Astrocyte (in vitro differentiated cells and primary cell): ENCODE results near the gene FRMD4B. TPM values are rescaled to one million over a fixed set of nuclear protein-coding genes. Genes with fewer than 3 reads are reported as not detected.

Experiments
- DNase-seq: peaks from one replicate; pipeline ENCODE4 v3.0.0-alpha.2; 2010; ENCODE audit warnings: low read depth
- FAIRE-seq: peaks from 2 replicates; lab custom pipeline; 2011; peaks lifted over from hg19 to GRCh38; lab: Jason Lieb, UNC
- H2AFZ ChIP-seq: 2 replicates; pipeline ENCODE4 v1.6.0; 2012; ENCODE audit warnings: low read depth, low read length, inconsistent platforms
- H3K27ac ChIP-seq: 2 replicates; pipeline ENCODE4 v1.5.1; 2011; ENCODE audit warnings: low read depth, low read length, inconsistent platforms
- H3K27me3 ChIP-seq: 2 replicates; pipeline ENCODE4 v1.6.0; 2011; ENCODE audit warnings: low read length, inconsistent platforms; ENCODE audit not compliant: insufficient read depth
- H3K36me3 ChIP-seq: 2 replicates; pipeline ENCODE4 v1.5.1; 2011; ENCODE audit warnings: low read length, inconsistent platforms; ENCODE audit not compliant: insufficient read depth
- H3K4me1 ChIP-seq: 2 replicates; pipeline ENCODE4 v1.5.1; 2011; ENCODE audit warnings: low read length, inconsistent platforms; ENCODE audit not compliant: insufficient read depth
- H3K4me2 ChIP-seq: 2 replicates; pipeline ENCODE4 v1.6.0; 2012; ENCODE audit warnings: low read length, inconsistent platforms
- H3K4me3 ChIP-seq: 2 replicates; pipeline ENCODE4 v1.5.1; 2011; ENCODE audit warnings: low read depth, mild to moderate bottlenecking, low read length, inconsistent platforms; ENCODE audit not compliant: insufficient read depth
- H3K79me2 ChIP-seq: 2 replicates; pipeline ENCODE4 v1.6.0; 2012; ENCODE audit warnings: mild to moderate bottlenecking, low read length, inconsistent platforms; ENCODE audit not compliant: insufficient read depth
- H3K9ac ChIP-seq: 2 replicates; pipeline ENCODE4 v1.6.0; 2012; ENCODE audit warnings: mild to moderate bottlenecking, low read length, inconsistent platforms
- H3K9me3 ChIP-seq: 2 replicates; pipeline ENCODE4 v1.5.1; 2012; ENCODE audit warnings: low read depth, mild to moderate bottlenecking, low read length, inconsistent platforms; ENCODE audit not compliant: insufficient read depth
- H4K20me1 ChIP-seq: 2 replicates; pipeline ENCODE4 v1.6.0; 2012; ENCODE audit warnings: low read length, inconsistent platforms; ENCODE audit not compliant: insufficient read depth
- H3K27ac Mint-ChIP-seq: one replicate; pipeline ENCODE4 v1.8.0; 2021; ENCODE audit warnings: mild to moderate bottlenecking, mixed read lengths; ENCODE audit not compliant: unreplicated experiment
- H3K27me3 Mint-ChIP-seq: one replicate; pipeline ENCODE4 v1.8.0; 2021; ENCODE audit warnings: low read depth, mixed read lengths; ENCODE audit not compliant: unreplicated experiment
- H3K36me3 Mint-ChIP-seq: one replicate; pipeline ENCODE4 v1.8.0; 2021; ENCODE audit warnings: low read depth, mixed read lengths; ENCODE audit not compliant: unreplicated experiment
- H3K4me1 Mint-ChIP-seq: one replicate; pipeline ENCODE4 v1.8.0; 2021; ENCODE audit warnings: low read depth, mixed read lengths; ENCODE audit not compliant: unreplicated experiment
- H3K4me3 Mint-ChIP-seq: one replicate; pipeline ENCODE4 v1.8.0; 2021; ENCODE audit warnings: mild to moderate bottlenecking, moderate library complexity, mixed read lengths; ENCODE audit not compliant: unreplicated experiment
- H3K9me3 Mint-ChIP-seq: one replicate; pipeline ENCODE4 v1.8.0; 2021; ENCODE audit warnings: mild to moderate bottlenecking, mixed read lengths; ENCODE audit not compliant: unreplicated experiment
- EZH2 ChIP-seq: IDR thresholded peaks from 2 replicates; pipeline ENCODE4 v1.6.1; 2012; ENCODE audit warnings: mild to moderate bottlenecking, low read length, inconsistent platforms; ENCODE audit not compliant: insufficient read depth
- total RNA-seq: library from RNA; stranded (reverse); gene quantifications from 2 replicates; pipeline ENCODE4 v1.2.1, GENCODE V29; 2021
- TF ChIP-seq, protein P1 (sequence below): IDR thresholded peaks from 2 replicates; pipeline ENCODE4 v1.5.1; 2011; ENCODE audit warnings: low read depth, mild to moderate bottlenecking, inconsistent platforms, low read length, moderate library complexity; ENCODE audit not compliant: insufficient read depth

The FRMD4B gene
- total RNA-seq, 1 donor from 2014 or later, result 9.2 TPM

DNA sequence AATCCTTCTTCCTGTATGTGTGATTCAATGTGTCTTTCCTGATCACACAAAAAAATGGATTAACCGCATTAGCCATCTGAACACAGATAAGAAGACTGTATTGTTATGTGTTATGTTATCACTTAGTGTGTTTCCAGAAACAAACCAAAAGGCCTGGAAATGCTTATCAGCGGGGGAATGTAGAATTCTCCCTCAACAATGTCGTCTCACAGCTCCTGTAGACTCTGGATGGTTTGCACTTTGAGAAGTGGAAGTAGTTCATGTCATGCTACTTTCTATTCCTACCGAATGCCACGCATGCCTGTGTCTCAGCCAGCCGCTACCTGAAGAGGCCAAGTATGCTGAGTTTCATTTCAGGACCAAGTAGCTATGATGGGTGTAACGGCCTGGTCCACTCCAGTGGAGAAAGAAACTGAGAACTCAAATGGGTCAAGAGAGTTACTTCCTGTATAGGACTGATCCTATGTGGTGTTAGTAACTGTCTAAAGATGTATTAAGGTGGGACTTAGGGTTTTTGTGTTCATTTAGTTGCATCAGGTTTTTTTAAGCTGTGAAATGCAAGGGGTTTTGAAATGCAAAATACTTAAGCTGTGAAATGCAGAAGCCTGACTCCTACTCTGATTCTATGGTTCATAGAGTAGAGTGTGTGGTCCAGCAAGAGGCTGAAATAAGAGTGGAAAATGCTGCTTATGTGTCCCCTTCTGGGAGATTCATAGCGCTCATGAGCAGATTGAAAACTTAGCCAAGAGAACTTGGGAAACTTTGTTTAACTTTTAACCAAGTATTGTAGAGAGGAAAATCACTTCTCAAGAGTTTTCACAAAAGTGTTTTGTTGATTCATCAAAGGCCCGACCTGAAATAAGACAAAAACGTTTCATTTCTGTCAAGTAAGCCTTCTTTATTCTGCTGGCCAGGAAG, 145.0 kb downstream of the FRMD4B start:
- Mint-ChIP-seq H3K9me3 (no peaks in the 10 kb centered on the region), H3K4me1 (peaks cover 53% of the 10 kb centered on the region), H3K36me3 (no peaks in the 10 kb centered on the region), H3K27ac (peak overlapping the region; percentile 92), H3K27me3 (no peaks in the 10 kb centered on the region), H3K4me3 (no peak overlapping the region)
- no peaks in the 10 kb centered on the region for H3K79me2 ChIP-seq
- H4K20me1 ChIP-seq, result no peaks in the 10 kb centered on the region
- H2AFZ ChIP-seq, result no peak overlapping the region
- H3K36me3 ChIP-seq, result no peaks in the 10 kb centered on the region
- H3K4me2 ChIP-seq, result no peak overlapping the region
- FAIRE-seq (no peak), DNase-seq (peak; percentile 66)
- H3K4me1 ChIP-seq, result peaks cover 5% of the 10 kb centered on the region
- H3K27me3 ChIP-seq, result peaks cover 41% of the 10 kb centered on the region
- no peak overlapping the region for H3K9ac ChIP-seq
- no peak for TF ChIP-seq EZH2
- TF ChIP-seq, protein P1, sequence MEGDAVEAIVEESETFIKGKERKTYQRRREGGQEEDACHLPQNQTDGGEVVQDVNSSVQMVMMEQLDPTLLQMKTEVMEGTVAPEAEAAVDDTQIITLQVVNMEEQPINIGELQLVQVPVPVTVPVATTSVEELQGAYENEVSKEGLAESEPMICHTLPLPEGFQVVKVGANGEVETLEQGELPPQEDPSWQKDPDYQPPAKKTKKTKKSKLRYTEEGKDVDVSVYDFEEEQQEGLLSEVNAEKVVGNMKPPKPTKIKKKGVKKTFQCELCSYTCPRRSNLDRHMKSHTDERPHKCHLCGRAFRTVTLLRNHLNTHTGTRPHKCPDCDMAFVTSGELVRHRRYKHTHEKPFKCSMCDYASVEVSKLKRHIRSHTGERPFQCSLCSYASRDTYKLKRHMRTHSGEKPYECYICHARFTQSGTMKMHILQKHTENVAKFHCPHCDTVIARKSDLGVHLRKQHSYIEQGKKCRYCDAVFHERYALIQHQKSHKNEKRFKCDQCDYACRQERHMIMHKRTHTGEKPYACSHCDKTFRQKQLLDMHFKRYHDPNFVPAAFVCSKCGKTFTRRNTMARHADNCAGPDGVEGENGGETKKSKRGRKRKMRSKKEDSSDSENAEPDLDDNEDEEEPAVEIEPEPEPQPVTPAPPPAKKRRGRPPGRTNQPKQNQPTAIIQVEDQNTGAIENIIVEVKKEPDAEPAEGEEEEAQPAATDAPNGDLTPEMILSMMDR, result no peak
- no peak overlapping the region for H3K27ac ChIP-seq
- H3K9me3 ChIP-seq, result no peaks in the 10 kb centered on the region
- H3K4me3 ChIP-seq, result no peak overlapping the region

DNA sequence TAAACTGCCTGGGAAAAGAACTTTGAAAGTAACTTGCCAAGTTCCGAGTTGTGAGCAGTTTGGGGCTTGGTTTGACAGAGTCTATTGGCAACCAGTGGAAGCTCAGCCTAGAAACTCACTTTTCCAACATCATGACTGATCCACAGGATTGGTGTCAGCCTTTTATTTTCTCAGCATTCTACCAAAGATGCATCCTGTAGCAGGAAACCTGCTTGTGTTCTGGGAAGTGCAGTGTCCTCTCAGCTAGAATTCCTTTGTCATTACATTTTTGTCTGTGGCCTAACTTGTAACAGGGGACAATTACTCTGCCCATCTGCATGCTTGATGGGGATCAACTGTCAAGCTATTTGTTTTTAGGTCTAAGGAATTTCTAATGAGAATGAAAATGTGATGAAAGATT, 146.8 kb downstream of the FRMD4B start:
- no peak overlapping the region for H3K4me3 ChIP-seq
- H3K4me1 ChIP-seq, result peaks cover 5% of the 10 kb centered on the region
- H2AFZ ChIP-seq, result no peak overlapping the region
- TF ChIP-seq, protein P1, result no peak
- no peaks in the 10 kb centered on the region for H3K9me3 ChIP-seq
- DNase-seq (no peak), FAIRE-seq (no peak)
- Mint-ChIP-seq H3K4me3 (no peak overlapping the region), H3K9me3 (no peaks in the 10 kb centered on the region), H3K36me3 (no peaks in the 10 kb centered on the region), H3K27ac (peak overlapping the region; percentile 55), H3K4me1 (peaks cover 47% of the 10 kb centered on the region), H3K27me3 (no peaks in the 10 kb centered on the region)
- H3K36me3 ChIP-seq, result no peaks in the 10 kb centered on the region
- no peaks in the 10 kb centered on the region for H4K20me1 ChIP-seq
- no peak overlapping the region for H3K27ac ChIP-seq
- H3K27me3 ChIP-seq, result peaks cover 27% of the 10 kb centered on the region
- no peaks in the 10 kb centered on the region for H3K79me2 ChIP-seq
- H3K9ac ChIP-seq, result no peak overlapping the region
- H3K4me2 ChIP-seq, result no peak overlapping the region
